Measurements from ENCODE around the gene PTGES3. TPM values are rescaled to one million over a fixed set of nuclear protein-coding genes. Genes with fewer than 3 reads are reported as not detected.
A peak's percentile ranks its signal among the peaks of the same experiment; 100 is the strongest.

Gene PTGES3
- total and polyA plus RNA-seq, 2 experiments from 2014 or later = 334 to 442 TPM

DNA sequence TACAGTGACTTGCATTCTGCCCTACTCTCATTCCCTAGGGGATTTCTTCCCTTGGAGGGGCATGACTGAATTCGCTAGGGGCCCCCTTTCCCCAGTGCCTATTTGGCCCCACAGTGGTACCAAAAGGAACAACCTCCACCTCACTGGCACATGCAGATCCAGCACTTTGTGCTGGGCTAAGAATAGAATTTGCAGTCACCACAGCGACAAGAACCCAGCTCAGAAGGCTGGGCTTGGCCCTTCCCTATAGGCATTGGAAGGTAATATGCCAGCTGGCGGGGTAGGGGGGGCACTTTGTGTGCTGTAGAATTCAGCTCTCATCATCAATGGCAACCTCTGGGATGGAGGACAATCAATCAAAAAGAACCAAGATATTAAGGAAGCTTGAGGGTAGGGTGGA, 71.8 kb downstream of the PTGES3 start:
- no peak overlapping the region for H3K4me3 Mint-ChIP-seq
- H3K4me2 ChIP-seq = no peak overlapping the region
- peaks cover 3% of the 10 kb centered on the region for H3K27me3 Mint-ChIP-seq (ENCODE audit: insufficient read depth, low read depth, poor library complexity)
- peak overlapping the region; percentile 42; the same call in 1 of the 2 replicates for H3K27ac Mint-ChIP-seq
- DNase-seq (ENCODE audit: low spot score) (no peak), ATAC-seq (no peak)
- H3K4me3 ChIP-seq = no peak overlapping the region
- H3F3A ChIP-seq (replicated peaks; ENCODE audit: low read depth) = peaks cover 6% of the 10 kb centered on the region
- H2AFZ ChIP-seq = no peak overlapping the region
- peaks cover 34% of the 10 kb centered on the region for H4K20me1 ChIP-seq (replicated peaks; ENCODE audit: insufficient read depth)
- no peaks in the 10 kb centered on the region for H3K27me3 ChIP-seq (ENCODE audit: insufficient read depth)
- peaks cover 65% of the 10 kb centered on the region for H3K36me3 Mint-ChIP-seq (ENCODE audit: low read depth)
- H3K9me2 ChIP-seq (ENCODE audit: insufficient read depth) = no peaks in the 10 kb centered on the region
- H3K79me2 ChIP-seq (replicated peaks; ENCODE audit: insufficient read depth) = peaks cover 52% of the 10 kb centered on the region
- peaks cover 43% of the 10 kb centered on the region for H3K36me3 ChIP-seq (ENCODE audit: insufficient read depth)
- no peak overlapping the region for H3K27ac ChIP-seq (ENCODE audit: low read depth)
- TF ChIP-seq, protein P1, sequence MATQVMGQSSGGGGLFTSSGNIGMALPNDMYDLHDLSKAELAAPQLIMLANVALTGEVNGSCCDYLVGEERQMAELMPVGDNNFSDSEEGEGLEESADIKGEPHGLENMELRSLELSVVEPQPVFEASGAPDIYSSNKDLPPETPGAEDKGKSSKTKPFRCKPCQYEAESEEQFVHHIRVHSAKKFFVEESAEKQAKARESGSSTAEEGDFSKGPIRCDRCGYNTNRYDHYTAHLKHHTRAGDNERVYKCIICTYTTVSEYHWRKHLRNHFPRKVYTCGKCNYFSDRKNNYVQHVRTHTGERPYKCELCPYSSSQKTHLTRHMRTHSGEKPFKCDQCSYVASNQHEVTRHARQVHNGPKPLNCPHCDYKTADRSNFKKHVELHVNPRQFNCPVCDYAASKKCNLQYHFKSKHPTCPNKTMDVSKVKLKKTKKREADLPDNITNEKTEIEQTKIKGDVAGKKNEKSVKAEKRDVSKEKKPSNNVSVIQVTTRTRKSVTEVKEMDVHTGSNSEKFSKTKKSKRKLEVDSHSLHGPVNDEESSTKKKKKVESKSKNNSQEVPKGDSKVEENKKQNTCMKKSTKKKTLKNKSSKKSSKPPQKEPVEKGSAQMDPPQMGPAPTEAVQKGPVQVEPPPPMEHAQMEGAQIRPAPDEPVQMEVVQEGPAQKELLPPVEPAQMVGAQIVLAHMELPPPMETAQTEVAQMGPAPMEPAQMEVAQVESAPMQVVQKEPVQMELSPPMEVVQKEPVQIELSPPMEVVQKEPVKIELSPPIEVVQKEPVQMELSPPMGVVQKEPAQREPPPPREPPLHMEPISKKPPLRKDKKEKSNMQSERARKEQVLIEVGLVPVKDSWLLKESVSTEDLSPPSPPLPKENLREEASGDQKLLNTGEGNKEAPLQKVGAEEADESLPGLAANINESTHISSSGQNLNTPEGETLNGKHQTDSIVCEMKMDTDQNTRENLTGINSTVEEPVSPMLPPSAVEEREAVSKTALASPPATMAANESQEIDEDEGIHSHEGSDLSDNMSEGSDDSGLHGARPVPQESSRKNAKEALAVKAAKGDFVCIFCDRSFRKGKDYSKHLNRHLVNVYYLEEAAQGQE (IDR thresholded peaks at IDR 0.05; ENCODE audit: unreplicated experiment) = no peak
- TF ChIP-seq ZNF114 (CRISPR knock-in tag; IDR thresholded peaks at IDR 0.05) (no peak), EZH2phosphoT487 (IDR thresholded peaks at IDR 0.05; ENCODE audit: unreplicated experiment) (no peak), STAT1 (IDR thresholded peaks at IDR 0.05; ENCODE audit: unreplicated experiment) (no peak), POLR2AphosphoS5 (IDR thresholded peaks at IDR 0.05; ENCODE audit: low read depth) (no peak), CREB1 (CRISPR knock-in tag; IDR thresholded peaks at IDR 0.05; ENCODE audit: low read depth) (no peak)
- H3K4me1 ChIP-seq (ENCODE audit: insufficient read depth) = no peaks in the 10 kb centered on the region
- no peaks in the 10 kb centered on the region for H3K4me1 Mint-ChIP-seq
- no peaks in the 10 kb centered on the region for H3K9me3 Mint-ChIP-seq

- Histone ChIP-seq H3K36me3 (ENCODE audit: insufficient read depth) (peaks cover 59% of the 10 kb centered on the region), H2AFZ (no peak overlapping the region), H3K79me2 (replicated peaks; ENCODE audit: insufficient read depth) (peaks cover 36% of the 10 kb centered on the region), H3F3A (replicated peaks; ENCODE audit: low read depth) (peaks cover 6% of the 10 kb centered on the region), H4K20me1 (replicated peaks; ENCODE audit: insufficient read depth) (peaks cover 29% of the 10 kb centered on the region), H3K4me1 (ENCODE audit: insufficient read depth) (no peaks in the 10 kb centered on the region), H3K27me3 (ENCODE audit: insufficient read depth) (no peaks in the 10 kb centered on the region), H3K27ac (ENCODE audit: low read depth) (no peak overlapping the region), H3K9me2 (ENCODE audit: insufficient read depth) (no peaks in the 10 kb centered on the region), H3K4me3 (no peak overlapping the region), H3K4me2 (no peak overlapping the region)
- H3K4me1 Mint-ChIP-seq = no peaks in the 10 kb centered on the region
- peaks cover 2% of the 10 kb centered on the region for H3K27me3 Mint-ChIP-seq (ENCODE audit: insufficient read depth, low read depth, poor library complexity)
- H3K27ac Mint-ChIP-seq = 0 out of 2 replicates have a peak overlapping the region, but pooled peaks have one; percentile 19
- DNase-seq (ENCODE audit: low spot score) = no peak
- peaks cover 73% of the 10 kb centered on the region for H3K36me3 Mint-ChIP-seq (ENCODE audit: low read depth)
- H3K4me3 Mint-ChIP-seq = no peak overlapping the region
- no peaks in the 10 kb centered on the region for H3K9me3 Mint-ChIP-seq
- ATAC-seq = no peak
- TF ChIP-seq ZNF331 (CRISPR knock-in tag; IDR thresholded peaks at IDR 0.05; ENCODE audit: low read depth) = no peak
- TF ChIP-seq ETS1 (IDR thresholded peaks at IDR 0.05) = no peak
- TF ChIP-seq, protein P2, sequence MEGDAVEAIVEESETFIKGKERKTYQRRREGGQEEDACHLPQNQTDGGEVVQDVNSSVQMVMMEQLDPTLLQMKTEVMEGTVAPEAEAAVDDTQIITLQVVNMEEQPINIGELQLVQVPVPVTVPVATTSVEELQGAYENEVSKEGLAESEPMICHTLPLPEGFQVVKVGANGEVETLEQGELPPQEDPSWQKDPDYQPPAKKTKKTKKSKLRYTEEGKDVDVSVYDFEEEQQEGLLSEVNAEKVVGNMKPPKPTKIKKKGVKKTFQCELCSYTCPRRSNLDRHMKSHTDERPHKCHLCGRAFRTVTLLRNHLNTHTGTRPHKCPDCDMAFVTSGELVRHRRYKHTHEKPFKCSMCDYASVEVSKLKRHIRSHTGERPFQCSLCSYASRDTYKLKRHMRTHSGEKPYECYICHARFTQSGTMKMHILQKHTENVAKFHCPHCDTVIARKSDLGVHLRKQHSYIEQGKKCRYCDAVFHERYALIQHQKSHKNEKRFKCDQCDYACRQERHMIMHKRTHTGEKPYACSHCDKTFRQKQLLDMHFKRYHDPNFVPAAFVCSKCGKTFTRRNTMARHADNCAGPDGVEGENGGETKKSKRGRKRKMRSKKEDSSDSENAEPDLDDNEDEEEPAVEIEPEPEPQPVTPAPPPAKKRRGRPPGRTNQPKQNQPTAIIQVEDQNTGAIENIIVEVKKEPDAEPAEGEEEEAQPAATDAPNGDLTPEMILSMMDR (conservative IDR thresholded peaks at IDR 0.05; ENCODE audit: low read depth in 2 of 2) = no peak
- TF ChIP-seq ZNF114 (CRISPR knock-in tag; IDR thresholded peaks at IDR 0.05) = no peak
- no peak for TF ChIP-seq STAT1 (IDR thresholded peaks at IDR 0.05; ENCODE audit: unreplicated experiment)
- TF ChIP-seq NANOG (IDR thresholded peaks at IDR 0.05; ENCODE audit: borderline replicate concordance) = no peak
- no peak for TF ChIP-seq POLR2AphosphoS5 (IDR thresholded peaks at IDR 0.05; ENCODE audit: low read depth)
- TF ChIP-seq EZH2 (IDR thresholded peaks at IDR 0.05; ENCODE audit: low read depth, unreplicated experiment) = no peak
These were observed 73.5 kb downstream of the PTGES3 start for GRCh38 chr12:56614627-56615026.

All from GM23338 (cell line).